HuH-7 (cell line): Measurements from ENCODE around the gene DVL3.

ENCODE experiments used
- DNase-seq: peaks from one replicate; pipeline ENCODE4 v3.0.0; 2011; ENCODE audit warnings: low spot score

DVL3 gene

GRCh38 chr3:184211297-184211696 is 56.1 kb downstream of the DVL3 start:
- no peak for DNase-seq

GRCh38 chr3:184211718-184212117 is 56.5 kb downstream of the DVL3 start:
- DNase-seq = no peak

DNA sequence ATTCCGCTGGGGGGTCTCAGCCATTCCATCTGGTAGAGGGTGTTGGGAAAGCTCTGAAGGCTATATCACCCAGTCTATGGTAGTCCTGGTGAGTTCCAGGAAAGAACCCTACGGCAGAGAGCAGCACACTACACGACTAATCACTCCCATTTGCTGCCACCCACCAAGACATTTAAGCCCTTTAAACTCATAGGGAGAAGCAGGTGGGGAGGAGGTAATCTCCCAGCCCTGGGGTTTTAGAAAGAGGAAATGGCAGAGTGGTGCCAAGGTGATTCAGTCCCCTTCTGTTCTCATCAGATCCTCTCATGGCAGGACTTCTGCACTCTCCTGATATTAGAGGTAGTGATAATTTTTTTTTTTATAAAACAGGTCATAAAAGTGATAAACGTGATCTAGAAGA is 63.6 kb downstream of the DVL3 start:
- no peak for DNase-seq

DNA sequence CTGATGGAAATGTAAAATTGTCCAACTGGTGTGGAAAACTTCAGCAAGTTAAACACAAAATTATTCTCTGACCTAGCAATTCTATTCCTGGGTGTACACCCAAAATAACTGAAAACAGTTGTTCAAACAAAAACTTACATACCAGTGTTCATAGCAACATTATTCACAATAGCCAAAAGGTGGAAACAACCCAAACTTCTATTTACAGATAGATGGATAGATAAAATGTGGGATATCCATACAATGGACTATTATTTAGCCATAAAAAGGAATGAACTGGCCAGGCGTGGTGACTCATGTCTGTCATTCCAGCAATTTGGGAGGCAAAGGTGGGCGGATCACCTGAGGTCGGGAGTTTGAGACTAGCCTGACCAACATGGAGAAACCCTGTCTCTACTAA is 67.3 kb downstream of the DVL3 start:
- DNase-seq = no peak
